T-helper 1 cell (primary cell): ENCODE data around the gene DSCAM.
"Not testable (repeated sequence)": the region's sequence is repeated elsewhere in the genome, so short reads cannot be mapped to it uniquely, and the experiment has no call there.

Source experiments
- DNase-seq, 5 donors: peaks; one replicate each; pipeline ENCODE4 v3.0.0-alpha.2; 2012 to 2020

The DSCAM gene

DNA sequence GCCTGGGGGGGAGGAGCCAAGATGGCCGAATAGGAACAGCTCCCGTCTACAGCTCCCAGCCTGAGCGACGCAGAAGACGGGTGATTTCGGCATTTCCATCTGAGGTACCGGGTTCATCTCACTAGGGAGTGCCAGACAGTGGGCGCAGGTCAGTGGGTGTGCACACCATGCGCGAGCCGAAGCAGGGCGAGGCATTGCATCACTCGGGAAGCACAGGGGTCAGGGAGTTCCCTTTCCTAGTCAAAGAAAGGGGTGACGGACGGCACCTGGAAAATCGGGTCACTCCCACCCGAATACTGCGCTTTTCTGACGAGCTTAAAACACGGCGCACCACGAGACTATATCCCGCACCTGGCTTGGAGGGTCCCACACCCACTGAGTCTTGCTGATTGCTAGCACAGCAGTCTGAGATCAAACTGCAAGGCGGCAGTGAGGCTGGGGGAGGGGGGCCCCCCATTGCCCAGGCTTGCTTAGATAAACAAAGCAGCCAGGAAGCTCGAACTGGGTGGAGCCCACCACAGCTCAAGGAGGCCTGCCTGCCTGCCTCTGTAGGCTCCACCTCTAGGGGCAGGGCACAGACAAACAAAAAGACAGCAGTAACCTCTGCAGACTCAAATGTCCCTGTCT lies 813.7 kb downstream of the DSCAM start:
- not testable (repeated sequence) for DNase-seq

DNA sequence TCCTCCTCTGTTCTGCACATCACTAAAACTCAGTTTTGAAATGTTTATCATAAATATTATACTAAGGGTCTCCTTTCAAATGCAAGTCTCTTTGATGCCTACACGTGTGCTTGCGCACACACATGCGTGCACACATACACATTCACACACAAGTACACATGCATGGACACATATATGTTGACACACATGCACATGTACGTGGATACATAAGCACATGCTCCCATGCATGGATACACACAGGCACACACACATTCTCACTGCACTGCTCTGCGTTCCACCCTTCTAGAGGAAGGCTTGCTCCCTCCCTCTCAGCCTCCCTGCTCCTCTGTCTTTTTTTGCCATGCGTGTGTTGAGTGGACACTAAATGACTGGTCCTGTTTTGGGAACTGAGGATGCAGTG lies 817.1 kb downstream of the DSCAM start:
- no peak for DNase-seq

DNA sequence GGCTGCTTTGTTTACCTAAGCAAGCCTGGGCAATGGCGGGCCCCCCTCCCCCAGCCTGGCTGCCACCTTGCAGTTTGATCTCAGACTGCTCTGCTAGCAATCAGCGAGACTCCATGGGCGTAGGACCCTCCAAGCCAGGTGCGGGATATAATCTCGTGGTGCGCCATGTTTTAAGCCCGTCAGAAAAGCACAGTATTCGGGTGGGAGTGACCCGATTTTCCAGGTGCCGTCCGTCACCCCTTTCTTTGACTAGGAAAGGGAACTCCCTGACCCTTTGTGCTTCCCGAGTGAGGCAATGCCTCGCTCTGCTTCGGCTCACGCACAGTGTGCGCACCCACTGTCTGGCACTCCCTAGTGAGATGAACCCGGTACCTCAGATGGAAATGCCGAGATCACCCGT lies 818.6 kb downstream of the DSCAM start:
- DNase-seq = not testable (repeated sequence)

DNA sequence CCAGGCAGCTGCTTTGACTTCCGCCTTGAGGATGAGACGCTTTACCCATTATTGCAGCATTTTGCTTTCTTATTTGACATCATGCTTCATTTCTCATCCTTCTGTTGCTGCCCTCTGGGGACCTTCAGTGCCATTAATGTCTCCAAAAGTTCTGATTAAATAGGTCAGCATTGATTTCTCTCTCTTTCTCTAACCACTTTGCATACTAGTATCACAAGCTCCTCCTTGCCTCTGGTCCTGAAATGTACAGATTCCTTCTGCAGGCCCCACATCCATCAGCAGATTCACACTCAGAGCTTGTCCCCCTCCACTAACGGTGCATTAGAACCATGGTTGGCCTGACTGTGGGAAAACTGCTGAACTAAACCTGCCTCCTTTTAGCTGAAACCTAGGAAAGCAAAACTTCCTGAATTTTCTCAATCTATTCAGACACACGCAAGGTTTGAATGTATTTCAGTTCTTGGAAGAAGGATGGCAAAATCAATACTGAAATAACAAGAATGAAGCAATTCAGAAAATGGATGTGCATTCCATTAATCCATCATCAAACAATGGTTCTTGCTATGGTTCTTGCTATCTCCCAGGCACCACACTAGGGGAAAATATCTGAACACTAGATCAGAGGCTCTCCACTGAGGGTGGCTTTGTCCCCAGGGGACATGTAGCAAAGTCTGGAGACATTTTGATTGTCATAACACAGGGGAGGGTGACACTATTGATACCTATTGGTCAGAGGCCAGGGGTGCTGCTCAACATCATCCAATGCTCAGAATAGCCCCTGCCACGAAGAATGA lies 825.2 kb downstream of the DSCAM start:
- DNase-seq = no peak

DNA sequence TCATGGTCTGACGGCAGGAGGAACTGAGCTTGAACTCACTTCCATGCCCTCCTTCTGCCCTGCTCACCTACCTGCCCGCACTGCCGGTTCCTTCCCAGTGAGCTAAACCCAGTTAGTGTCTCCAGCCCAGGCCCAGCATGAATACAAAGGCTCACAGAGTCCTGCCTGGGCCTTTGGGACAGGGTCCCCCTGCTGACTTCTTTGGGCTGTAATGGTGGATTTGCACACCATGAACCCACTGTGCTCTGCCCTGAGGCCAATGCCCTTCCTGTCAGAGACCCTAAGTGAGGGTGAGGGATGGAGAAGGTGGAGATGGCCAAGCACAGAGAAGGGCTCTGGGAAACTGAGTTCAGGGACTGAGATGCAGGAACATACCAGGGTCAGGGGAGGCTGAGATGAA lies 826.3 kb downstream of the DSCAM start:
- no peak for DNase-seq

DNA sequence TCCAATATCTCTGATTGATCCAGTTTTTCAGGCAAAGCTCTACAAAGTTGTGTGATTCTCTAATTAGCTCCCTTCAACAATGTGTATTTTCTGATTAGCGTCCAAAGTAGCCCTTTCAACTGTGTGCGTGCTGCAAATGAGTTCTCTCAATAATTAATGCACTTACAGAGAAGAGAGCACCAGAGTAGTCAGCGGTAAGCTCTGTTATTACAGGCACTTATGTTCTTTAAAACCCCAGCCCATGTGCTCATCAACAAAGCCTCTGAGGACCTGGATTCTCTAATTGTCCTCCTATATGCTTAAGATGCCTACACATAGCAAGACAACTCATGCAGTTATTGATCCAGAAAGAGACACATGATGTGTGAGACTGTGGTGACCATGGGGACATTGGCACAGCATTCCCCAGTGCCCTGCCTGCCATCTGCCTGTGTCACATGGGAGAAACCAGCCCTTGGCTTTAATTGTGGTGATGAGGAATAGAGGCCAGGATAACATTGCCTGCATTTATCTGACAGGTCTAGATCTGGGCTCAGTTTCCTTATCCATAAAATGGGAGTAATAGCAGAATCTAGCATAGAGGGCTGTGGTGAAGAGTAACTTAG lies 828.0 kb downstream of the DSCAM start:
- DNase-seq = no peak

DNA sequence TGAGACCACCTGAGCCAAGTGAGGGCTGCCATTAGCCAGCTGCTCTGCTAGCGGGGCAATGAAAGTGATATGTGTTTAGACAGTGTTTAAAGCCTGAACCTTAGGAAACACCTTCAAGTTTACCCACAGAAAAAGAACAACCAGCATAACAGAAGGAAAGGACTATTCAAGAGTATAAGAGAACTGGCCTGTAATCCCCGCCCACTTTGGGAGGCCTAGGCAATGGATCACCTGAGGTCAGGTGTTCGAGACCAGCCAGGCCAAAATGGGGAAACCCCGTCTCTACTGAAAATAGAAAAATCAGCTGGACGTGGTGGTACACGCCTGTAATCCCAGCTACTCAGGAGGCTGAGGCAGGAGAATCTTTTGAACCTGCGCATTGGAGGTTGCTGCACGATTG lies 830.3 kb downstream of the DSCAM start:
- DNase-seq = no peak

DNA sequence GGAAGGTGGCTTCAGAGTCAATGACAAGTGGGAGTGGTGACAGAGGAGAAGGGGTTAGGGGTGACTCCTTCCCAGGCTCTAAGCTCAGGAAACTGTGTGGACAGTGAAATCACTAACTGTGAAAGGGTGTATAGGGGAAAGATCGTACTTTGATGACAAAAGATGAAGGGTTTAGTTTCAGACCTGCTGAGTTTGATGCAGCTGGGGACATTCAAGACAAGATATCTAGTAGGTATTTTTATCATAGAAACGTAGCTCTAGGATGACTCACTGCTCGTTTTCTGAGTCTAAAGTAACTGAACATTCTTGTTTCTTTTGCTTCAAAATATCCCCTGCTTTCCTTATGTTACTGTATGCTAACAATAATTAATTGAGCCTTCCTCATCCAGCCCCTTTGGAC lies 830.7 kb downstream of the DSCAM start:
- no peak for DNase-seq

DNA sequence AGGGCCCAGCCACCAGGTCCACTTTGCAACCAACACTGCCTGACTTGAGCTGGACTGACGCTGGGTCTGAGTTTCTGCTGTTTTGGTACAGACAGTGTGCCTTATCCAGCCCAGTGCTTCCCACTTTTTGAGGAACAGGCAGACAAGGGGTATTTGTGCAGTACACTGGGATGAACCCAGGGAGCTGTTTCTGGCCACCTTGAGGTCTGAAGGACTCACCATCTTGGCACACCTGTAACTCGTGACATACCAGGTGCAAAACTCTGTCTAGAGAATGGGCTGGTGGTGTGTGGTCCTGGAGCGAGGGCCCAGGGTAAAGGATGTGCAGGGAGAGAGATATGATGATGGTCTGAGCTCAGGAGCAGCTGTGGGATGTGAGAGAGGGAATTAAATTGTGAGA lies 831.1 kb downstream of the DSCAM start:
- DNase-seq = no peak

DNA sequence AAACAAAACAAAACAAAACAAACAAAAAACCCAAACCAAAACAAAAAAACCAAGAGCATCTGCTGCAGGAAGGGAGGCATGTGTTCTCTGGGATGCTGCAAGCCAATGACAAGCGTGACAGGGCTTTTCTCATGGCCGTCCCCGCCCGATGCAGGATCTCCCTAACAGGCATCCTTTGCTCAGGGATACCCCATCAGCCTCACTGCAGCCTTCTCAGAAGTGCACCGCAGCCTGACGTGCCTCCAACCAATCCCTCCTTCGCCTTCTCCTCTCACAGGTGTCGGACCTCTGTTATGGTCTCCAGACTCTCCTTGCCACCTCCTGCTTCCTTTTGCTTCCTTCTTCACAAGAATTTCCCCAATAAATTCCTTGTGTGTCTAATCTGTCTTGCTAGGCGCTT lies 832.6 kb downstream of the DSCAM start:
- DNase-seq = no peak

DNA sequence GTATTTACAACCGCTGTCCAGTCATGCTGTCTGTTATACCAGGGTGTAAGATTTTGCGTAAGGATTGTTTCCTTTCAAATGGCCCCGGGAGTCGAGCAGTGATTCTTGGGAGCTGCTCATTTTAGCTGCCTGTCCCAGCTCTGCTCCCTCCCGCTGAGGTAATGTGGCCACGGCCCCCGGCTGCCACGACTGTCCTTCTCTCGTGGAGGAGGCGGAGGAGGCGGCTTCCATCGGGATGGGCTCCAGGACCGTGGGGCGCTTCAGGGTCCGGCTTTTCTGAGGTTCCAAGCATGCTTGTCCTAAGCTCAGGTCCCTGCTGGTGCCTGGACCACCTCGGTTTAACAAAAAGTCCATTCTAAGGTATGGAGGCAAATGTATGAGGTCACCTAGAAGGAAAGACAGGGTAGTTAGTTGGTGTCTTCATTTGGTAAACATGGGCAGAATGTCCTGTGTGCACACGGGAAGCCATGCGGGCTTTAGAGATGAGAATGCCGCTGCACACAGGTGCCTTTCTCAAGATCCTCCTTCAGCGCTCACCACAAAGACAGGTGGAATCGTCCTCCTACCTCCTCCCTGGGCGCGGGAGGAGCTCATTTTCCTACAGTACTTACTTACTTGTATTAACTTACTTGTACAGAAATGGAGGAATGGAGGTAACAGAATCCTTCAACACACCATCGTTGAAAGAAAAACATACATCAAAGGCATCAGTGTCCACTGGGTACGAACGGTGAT lies 833.8 kb downstream of the DSCAM start:
- no peak for DNase-seq

DNA sequence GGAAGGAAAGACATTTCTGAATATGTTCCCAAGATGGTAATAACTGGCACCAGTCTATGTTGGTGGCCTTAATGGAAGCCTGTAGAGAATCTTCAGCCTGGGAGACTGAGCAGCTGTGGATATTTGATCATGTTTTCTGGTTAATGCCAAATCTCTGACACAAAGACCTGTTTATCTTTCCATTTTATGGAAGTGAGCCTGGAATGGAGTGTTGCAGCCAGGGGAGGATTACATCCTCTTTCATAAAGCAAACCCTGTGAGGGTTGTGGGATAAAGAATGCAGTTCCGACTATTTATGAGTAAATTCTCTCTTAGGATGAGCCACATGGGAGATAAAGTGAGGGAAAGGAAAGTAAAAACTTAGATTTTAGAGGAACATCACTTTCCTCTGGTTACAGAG lies 835.6 kb downstream of the DSCAM start:
- DNase-seq = no peak

DNA sequence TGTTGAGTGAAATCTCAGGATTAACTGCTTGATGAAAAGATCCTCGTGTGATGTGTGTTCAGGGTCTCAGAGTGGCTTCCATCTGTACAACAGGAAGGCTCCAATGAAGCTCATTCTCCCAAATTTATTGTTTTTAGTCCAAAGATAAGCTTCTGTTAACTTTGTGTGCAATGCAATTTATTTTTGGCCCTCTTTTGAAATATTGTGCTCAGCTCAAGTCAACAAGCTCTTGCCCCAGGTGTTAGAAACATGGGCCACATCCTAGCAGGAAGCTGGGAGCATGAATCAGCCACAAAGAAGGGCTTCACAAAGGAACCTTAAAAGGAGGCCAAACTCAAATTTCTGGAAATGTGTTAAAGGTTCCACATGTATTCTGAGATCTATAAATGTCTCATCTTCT lies 844.0 kb downstream of the DSCAM start:
- DNase-seq = no peak

DNA sequence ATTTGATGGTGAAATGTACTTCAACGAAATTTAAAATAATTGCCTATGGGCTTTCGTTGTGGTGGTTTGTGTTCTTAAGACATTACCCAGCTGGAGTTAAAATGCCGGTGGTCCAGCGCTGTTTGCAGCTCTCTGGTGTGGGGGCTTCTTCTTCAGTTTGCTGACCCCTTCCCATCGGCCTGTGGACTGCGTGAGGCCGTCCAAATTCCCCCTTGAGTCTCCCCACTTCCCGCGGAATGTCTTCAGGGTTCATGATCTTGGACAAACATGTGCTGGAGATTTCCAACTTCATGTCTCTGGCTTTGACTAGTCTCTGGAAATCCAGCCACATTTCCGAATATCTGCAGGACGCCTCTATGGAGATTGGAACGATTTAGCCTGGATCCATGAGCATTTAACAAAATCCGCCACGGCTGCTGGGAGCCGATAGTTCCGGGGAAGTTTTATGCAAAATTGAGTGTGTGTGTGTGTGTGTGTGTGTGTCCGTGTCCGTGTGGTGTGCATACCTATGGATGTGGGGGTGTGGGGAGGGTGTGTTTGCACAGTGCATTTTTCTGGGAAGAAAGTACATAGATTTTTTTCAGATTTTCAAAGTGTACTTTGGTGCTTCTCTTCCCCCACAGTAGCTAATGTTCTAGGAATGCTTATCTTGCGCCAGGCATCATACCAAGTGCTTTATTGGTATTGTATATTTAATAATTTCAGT lies 862.5 kb downstream of the DSCAM start:
- DNase-seq = no peak

DNA sequence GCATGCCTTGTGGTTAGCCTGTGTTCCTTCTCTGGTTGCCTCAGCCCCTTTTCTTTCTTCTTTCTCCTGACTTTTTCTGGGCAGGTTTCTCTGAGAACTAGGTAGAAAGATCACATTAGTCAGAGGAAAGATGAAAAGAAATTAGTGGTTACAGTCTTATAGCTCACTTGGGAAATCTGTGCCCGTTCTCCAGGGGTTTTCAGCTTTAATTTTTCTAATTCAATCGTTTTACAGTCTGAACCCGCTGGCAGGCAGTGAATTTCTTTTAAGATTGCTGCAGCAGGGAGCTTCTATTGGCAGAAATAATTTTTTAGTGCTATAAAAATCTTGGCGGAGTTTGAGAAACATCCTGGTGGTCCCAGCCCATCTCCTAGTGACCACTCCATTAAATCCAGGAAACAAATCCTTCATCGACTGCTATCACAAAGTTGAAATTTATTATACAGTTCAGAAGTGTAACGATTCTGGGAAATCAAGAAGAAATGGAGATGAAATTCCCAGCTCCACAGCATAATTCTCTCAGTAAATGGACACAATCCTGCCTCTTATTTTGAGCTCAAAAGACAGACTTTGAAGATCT lies 866.6 kb downstream of the DSCAM start:
- no peak for DNase-seq

DNA sequence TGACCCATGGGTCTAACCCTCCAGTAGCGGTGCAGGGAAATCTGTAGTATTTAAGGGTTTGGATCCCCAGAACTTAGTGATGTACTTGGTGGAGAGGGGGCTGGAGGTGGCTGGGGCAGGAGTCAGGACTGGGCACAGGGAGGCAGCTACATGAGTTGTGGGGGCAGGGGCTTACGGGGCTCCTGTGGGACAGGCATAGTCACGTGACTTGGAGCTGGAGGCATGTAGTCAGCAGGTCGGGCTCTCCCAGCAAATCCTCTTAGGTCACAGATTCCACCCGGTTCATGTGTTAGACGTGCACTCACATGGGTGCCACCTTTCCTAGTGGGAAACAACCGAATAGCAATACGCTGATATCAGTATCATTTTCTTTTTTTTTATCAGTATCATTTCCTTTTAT lies 867.6 kb downstream of the DSCAM start:
- DNase-seq = no peak

DNA sequence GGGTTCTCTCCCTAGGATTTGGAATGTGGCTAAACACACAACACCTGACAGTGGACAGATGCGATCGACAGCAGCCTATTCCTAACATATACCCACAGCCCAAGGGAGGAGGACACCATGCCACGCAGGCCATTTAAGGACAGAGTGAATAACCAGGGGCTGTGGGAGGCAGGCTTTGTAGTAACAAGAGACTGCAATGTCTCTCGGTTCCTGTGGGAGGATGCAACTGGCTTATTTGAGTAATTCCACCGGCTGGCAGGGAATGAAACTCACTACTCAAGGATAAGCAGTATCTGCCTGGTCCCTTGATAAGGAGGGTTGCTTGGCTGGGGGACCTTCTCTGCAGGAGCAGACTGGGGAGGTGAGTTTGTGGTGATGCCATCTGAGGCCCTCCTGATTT lies 870.2 kb downstream of the DSCAM start:
- DNase-seq = no peak

DNA sequence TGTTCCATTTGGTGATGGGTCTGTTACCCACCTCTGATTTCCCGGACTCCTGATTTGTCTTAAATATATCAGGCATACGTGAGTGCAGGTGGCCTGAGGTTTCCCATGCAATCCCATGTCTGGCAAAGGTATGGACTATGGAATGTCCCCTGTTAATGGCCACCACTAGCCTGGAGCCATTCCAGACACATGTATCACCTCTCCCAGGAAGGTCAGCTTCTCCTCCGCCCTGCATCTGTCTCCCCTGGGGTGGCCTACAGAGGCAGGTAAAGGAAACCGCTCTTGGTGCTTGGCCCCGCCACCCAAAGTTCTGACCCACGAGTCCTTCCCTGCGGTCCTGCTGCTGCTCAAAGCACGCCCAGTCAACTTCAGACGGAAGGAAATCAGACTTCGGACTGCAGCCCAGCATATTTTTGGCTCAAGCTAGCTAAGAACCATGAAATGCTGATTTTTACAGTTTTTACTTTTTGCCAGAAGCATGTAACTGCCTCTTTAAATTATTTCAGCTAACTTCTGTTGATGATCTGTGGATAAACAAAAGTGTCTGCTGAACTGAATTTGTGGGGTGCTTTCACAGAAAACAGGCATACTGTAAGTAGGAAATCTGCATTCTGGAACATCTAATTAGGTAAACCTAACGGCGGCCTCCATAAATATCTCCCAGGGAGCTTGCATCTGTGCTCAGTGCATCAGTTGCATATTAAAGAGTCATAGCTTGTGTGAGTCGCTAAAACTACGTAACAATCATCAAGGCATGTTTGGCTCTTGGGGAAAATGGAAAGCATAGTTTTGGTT lies 873.8 kb downstream of the DSCAM start:
- no peak for DNase-seq

DNA sequence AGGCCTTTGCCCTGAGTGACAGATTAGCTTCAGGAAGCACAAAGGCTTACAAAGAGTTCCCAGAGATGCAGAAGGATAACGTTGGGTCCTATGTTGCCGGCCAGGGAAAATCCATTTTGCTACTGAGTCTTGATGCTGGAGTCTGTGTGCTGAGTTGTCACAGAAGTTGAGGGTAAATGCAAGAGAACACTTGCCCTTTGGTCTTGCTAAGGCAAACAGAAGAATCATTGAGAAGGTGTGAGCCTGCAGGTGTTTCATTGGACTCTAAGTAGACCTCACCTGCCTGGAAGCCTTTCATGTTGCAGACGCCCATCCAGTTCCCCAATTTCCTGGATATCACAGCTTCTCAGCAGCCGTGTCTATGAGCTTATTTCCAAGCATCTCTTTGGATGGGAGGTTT lies 874.5 kb downstream of the DSCAM start:
- DNase-seq = no peak

DNA sequence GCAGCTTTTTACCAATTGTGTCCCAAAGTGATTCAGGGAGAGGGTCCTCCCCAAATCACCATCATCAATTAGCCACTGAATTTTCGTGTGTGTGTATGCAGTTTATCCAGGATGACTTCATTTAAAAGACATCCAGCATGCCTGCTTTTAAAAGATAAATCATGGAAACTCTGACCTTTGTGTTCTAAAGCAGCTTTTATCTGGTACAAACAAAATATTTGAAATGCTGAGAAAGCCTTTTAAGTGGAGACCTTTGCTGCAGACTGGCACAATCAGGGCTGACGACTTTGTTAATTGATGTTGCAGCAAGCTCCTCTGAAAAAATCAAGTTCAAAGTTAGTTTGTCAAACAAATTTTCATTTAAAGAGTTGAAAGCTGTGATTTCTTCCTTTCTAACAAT lies 875.0 kb downstream of the DSCAM start:
- no peak for DNase-seq

DNA sequence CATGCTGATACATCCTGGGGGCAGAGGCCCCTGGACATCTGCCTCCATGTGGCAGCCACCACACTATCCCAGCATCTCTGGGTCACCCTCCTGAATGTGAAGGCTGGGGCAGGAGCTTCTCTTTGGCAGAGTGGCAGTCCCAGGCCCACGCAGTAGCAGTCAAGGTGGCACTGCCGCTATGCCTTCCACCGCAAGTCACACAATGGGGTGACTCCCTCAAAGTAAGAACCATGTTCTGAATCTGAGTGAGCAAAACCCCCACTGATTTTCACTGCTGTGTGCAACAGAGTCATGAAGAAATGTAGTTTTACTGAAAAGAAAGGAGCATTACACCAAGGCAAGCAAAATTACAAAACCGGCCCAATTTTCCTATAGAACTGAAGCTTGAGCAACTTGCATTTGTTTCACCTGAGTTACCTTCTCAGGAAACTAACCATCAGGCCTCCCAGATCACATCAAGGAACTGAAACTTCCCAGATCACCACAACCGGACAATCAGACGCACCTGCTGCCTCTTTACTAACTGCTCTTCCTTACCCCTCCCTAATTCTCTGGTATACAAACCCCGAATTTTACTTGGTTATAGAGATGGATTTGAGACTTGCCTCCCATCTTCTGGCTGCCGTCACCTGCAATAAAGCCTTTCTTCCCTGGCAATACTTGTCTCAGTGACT lies 877.1 kb downstream of the DSCAM start:
- DNase-seq = no peak
